ENCODE data around the gene C1QTNF3.
"Not testable (repeated sequence)": the region's sequence is repeated elsewhere in the genome, so short reads cannot be mapped to it uniquely, and the experiment has no call there.

Gene C1QTNF3

DNA sequence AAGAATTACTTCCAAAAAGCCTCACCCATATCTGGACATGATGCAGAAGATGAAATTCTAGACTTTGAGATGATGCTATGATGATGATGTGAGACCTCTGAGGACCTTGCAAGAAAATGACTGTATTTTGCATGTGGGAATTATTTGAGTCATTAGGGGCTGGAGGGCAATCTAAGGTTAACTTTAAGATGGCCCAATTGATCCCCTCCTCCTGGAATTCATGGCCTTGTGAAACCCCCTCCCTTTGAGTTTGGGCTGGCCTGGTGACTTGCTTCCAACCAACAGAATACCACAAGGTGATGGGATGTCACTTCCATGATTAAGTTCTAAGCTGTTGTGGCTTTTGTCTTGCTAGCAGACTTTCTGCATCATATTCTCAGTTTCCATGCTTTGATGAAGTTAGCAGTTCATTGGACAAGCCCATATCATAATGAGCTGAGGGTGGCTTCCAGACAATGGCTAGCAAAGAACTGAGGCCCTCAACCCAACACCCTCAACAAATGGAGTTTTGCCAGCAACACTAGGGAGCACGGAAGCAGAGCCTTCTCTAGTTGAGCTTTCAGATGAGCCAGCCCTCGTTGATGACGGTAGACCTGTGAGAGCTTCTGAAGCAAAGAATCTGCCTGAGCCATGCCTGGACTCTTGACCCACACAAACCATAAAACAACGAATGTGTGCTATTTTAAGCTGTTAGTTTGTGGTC, 27.7 kb downstream of the C1QTNF3 start:
- TF ChIP-seq, protein P1, sequence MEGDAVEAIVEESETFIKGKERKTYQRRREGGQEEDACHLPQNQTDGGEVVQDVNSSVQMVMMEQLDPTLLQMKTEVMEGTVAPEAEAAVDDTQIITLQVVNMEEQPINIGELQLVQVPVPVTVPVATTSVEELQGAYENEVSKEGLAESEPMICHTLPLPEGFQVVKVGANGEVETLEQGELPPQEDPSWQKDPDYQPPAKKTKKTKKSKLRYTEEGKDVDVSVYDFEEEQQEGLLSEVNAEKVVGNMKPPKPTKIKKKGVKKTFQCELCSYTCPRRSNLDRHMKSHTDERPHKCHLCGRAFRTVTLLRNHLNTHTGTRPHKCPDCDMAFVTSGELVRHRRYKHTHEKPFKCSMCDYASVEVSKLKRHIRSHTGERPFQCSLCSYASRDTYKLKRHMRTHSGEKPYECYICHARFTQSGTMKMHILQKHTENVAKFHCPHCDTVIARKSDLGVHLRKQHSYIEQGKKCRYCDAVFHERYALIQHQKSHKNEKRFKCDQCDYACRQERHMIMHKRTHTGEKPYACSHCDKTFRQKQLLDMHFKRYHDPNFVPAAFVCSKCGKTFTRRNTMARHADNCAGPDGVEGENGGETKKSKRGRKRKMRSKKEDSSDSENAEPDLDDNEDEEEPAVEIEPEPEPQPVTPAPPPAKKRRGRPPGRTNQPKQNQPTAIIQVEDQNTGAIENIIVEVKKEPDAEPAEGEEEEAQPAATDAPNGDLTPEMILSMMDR (IDR thresholded peaks at IDR 0.05; ENCODE audit: extremely low read depth, missing control alignments) = no peak
- no peak for DNase-seq (ENCODE audit: low spot score)

DNA sequence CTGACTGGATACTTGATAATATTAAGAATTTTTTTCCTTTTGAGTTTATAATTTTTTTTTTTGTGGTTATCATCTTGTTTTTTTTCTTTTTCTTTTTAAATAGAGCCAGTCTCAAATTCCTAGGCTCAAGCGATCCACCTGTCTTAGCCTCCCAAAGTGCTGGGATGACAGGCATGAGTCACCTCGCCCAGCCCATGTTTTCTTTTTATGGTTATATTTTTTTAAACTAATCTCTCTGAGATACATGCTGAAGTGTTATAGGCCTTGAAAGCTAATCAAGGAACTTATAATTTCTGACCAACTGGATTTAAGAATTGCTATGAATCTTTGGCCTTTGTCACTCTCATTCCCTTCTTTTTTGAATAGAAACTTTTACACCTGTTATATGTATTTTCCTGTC, 28.4 kb downstream of the C1QTNF3 start:
- TF ChIP-seq, protein P1 (IDR thresholded peaks at IDR 0.05; ENCODE audit: extremely low read depth, missing control alignments) = no peak
- DNase-seq (ENCODE audit: low spot score) = no peak

DNA sequence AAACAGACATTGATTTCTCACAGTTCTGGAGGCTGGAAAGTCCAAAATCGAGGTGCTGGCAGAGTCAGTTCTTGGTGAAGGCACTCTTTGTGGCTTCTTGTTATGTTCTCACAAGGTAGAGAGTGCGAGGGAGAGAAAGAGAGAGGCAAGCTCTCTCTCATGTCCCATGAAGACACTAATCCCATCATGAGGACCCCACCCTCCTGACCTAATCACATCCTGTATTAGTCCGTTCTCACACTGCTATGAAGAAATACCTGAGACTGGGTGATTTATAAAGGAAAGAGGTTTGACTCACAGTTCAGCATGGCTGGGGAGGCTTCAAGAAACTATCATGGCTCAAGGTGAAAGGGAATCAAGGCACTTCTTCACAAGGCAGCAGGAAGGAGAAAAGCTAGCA, 29.5 kb downstream of the C1QTNF3 start:
- no peak for DNase-seq (ENCODE audit: low spot score)
- TF ChIP-seq, protein P1 (IDR thresholded peaks at IDR 0.05; ENCODE audit: extremely low read depth, missing control alignments) = no peak

DNA sequence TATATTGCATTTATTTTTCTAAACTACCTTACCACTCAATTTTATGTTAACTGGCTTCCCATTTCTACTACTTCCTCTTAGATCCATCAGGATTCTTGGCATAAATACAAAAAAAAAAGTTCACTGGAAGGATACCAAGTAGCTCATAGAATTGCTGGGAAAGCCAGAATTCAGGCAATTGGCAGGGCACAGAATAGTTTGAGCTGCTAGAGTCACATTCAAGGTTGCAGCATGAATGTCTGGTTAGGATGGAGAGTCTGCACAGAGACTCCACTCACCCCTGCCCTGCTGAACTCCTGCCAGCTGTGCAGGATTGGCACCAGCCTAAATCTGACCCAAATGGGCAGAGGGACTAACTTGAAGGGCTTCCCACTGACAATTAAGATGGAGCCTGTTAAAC, 30.2 kb downstream of the C1QTNF3 start:
- TF ChIP-seq, protein P1 (IDR thresholded peaks at IDR 0.05; ENCODE audit: extremely low read depth, missing control alignments) = no peak
- no peak for DNase-seq (ENCODE audit: low spot score)

DNA sequence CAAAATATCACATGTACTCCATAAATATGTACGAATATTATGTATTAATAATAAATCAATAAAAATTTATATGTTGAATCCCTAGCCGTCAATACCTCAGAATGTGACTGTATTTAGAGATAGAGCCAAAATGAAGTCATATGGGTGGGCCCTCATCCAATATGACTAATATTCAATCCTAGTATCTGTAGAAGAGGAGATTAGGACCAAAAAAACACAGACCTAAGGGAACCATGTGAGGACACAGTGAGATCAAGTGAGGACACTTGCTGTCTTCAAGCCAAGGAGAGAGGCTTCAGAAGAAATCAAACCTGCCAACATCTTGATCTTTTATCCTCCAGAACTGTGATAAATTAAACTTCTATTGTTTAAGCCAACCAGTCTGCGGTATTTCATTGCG, 31.5 kb downstream of the C1QTNF3 start:
- no peak for DNase-seq (ENCODE audit: low spot score)
- TF ChIP-seq, protein P1 (IDR thresholded peaks at IDR 0.05; ENCODE audit: extremely low read depth, missing control alignments) = no peak

DNA sequence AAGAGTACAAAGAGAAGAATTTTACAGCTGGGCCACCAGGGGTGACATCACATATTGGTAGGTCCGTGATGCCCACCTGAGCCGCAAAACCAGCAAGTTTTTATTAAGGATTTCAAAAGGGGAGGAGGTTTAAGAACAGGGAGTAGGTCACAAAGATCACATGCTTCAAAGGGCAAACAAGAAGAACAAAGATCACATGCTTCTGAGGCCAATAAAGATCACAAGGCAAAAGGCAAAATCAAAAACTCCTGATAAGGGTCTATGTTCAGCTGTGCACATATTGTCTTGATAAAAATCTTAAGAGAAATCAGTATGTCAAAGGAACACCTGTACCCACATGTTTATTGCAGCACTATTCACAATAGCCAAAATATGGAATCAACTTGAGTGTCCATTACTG, 32.9 kb downstream of the C1QTNF3 start:
- DNase-seq (ENCODE audit: low spot score) = not testable (repeated sequence)

DNA sequence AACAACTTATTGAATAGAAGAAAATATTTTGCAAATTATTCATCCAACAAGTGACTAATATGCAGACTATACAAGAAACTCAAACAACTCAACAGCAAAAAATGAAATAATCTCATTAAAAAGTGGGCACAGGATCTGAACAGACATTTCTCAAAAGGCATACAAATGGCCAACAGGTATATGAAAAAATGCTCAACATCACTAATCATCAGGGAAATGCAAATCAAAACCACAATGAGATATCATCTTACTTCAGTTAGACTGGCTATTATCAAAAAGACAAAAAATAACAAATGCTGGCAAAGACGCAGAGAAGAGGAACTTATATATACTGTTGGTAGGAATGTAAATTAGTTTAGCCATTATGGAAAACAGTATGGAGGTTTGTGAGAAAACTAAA, 33.4 kb downstream of the C1QTNF3 start:
- DNase-seq (ENCODE audit: low spot score) = no peak
- TF ChIP-seq, protein P1 (IDR thresholded peaks at IDR 0.05; ENCODE audit: extremely low read depth, missing control alignments) = no peak

DNA sequence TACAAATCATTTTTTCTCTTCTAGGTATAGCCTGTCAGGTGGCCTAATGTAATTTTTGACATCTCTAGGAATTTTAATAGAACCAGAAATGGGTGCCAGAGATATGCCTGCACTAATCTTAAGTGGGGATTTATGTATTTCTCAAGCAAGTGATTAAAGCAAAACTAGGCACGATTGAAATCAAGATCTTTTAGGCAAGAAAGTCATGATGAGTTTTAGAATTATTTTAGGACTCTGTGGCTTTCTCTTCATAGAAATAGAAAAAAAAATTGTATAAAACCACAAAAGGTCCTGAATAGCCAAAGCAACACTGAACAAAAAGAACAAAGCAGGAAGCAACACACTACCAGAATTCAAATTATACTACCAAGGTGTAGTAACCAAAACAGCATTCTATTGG, 34.2 kb downstream of the C1QTNF3 start:
- DNase-seq (ENCODE audit: low spot score) = no peak

More for the DNA sequence above, 34.2 kb downstream of the C1QTNF3 start:
- TF ChIP-seq, protein P1 (IDR thresholded peaks at IDR 0.05; ENCODE audit: extremely low read depth, missing control alignments) = no peak
